Muscle layer of colon (tissue), 2 donors: ENCODE data around the gene RASA2.

Experiments
- H3K27ac ChIP-seq: one replicate; pipeline ENCODE4 v1.7.0; 2013; ENCODE audit warnings: low read depth, mild to moderate bottlenecking, low read length, moderate library complexity
- H3K27me3 ChIP-seq, 2 donors: one replicate each; pipeline ENCODE4 v1.7.0; 2013; ENCODE audit warnings: low read length in 2 of 2, mild to moderate bottlenecking in 2 of 2; ENCODE audit not compliant: insufficient read depth in 2 of 2, control insufficient read depth in 1 of 2
- H3K36me3 ChIP-seq: one replicate; pipeline ENCODE4 v1.7.0; 2013; ENCODE audit warnings: mild to moderate bottlenecking, low read length; ENCODE audit not compliant: insufficient read depth
- H3K4me1 ChIP-seq: one replicate; pipeline ENCODE4 v1.7.0; 2013; ENCODE audit warnings: mild to moderate bottlenecking, low read length; ENCODE audit not compliant: insufficient read depth
- H3K4me3 ChIP-seq, 2 donors: one replicate each; pipeline ENCODE4 v1.7.0; 2013; ENCODE audit warnings: low read length in 2 of 2, low read depth in 1 of 2, mild to moderate bottlenecking in 1 of 2, moderate library complexity in 1 of 2
- H3K9ac ChIP-seq: one replicate; pipeline ENCODE4 v1.7.0; 2013; ENCODE audit warnings: low read length
- H3K9me3 ChIP-seq: one replicate; pipeline ENCODE4 v1.7.0; 2013; ENCODE audit warnings: mild to moderate bottlenecking, low read length
- donor health status: abdominal sarcoma.
- donor health status: Adenocarcinoma of cecum.

The RASA2 gene

DNA sequence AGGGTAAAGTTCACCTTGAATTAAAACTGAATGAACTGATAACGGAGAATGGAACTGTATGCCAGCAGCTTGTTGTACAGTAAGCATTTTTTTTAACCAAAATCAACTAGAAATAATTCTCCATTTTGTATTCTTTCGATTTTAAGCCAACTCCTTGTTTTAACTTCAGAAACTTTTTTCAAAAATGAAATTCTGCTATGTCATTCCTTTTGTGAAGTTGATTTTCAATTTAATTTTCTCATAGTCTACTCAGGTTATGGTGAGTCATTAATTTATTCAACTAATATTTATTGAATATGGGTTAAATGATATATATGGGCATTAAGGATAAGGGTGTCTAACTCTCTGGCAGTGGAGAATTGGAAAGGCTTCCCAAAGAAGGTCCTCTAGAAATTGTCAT, 53.7 kb downstream of the RASA2 start:
- Histone ChIP-seq H3K36me3 (peaks cover 4% of the 10 kb centered on the region), H3K27me3 (no peaks in the 10 kb centered on the region)

GRCh38 chr3:141542202-141542969, 55.6 kb downstream of the RASA2 start:
- Histone ChIP-seq H3K9me3 (peaks cover 5% of the 10 kb centered on the region), H3K4me3 (no peak overlapping the region), H3K4me1 (no peaks in the 10 kb centered on the region), H3K9ac (no peak overlapping the region), H3K27ac (no peak overlapping the region), H3K27me3 (no peaks in the 10 kb centered on the region), H3K36me3 (peaks cover 4% of the 10 kb centered on the region)

More for the DNA sequence above, 53.7 kb downstream of the RASA2 start:
- Histone ChIP-seq H3K9me3 (no peaks in the 10 kb centered on the region), H3K9ac (no peak overlapping the region), H3K4me3 (no peak overlapping the region), H3K4me1 (no peaks in the 10 kb centered on the region), H3K27ac (no peak overlapping the region)

DNA sequence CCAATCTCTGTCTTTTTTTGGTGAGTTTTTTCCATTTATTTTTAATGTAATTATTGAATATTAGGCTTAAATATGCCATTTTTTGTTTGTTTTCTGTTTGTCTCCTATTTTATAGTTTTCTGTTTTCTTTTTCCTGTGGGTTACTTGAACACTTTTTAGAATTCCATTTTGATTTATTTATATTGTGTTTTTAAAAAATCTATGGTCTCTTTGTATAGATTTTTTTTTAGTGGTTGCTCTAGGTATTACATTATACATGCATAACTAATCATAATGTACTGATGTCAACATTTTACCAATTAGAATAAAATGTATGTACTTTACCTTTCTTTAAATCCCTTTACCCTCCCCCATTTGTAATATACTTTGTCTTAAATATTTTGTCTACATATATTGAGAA, 56.2 kb downstream of the RASA2 start:
- Histone ChIP-seq H3K4me3 (no peak overlapping the region), H3K4me1 (no peaks in the 10 kb centered on the region), H3K27ac (no peak overlapping the region), H3K27me3 (no peaks in the 10 kb centered on the region), H3K36me3 (peaks cover 4% of the 10 kb centered on the region), H3K9ac (no peak overlapping the region), H3K9me3 (peaks cover 9% of the 10 kb centered on the region)

- Histone ChIP-seq H3K4me1 (no peaks in the 10 kb centered on the region), H3K9me3 (peaks cover 9% of the 10 kb centered on the region), H3K9ac (no peak overlapping the region), H3K27me3 (no peaks in the 10 kb centered on the region), H3K36me3 (peaks cover 4% of the 10 kb centered on the region), H3K4me3 (no peak overlapping the region), H3K27ac (no peak overlapping the region)
These were observed 57.9 kb downstream of the RASA2 start for GRCh38 chr3:141544697-141545096.

DNA sequence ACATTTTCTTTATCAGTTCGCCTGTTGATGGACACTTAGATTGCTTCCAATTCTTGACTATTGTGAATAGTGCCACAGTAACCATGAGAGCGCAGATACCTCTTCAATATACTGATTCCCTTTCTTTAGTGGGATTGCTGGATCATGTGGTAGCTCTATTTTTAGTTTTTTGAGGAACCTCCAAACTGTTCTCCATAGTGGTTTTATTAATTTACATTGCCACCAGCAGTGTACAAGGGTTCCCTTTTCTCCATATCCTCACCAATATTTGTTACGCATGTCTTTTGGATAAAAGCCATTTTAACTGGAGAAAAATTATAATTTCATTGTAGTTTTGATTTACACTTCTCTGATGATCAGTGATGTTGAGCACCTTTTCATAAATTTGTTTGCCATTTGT, 59.3 kb downstream of the RASA2 start:
- Histone ChIP-seq H3K27me3 (no peaks in the 10 kb centered on the region), H3K9me3 (peaks cover 9% of the 10 kb centered on the region), H3K36me3 (peaks cover 4% of the 10 kb centered on the region)

DNA sequence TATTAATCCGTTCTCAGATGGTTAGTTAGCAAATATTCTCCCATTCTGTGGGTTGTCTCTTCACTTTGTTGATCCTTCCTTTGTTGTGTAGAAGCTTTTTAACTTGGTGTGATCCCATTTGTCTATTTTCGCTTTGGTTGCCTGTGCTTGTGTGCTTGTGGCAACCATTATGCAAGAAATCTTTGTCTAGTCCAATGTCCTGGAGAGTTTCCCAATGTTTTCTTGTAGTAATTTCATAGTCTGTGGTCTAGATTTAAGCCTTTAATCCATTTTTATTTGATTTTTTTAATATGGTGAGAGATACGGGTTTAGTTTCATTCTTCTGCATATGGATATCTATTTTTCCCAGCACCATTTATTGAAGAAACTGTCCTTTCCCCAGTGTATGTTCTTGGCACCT, 59.8 kb downstream of the RASA2 start:
- Histone ChIP-seq H3K27me3 (no peaks in the 10 kb centered on the region), H3K9ac (no peak overlapping the region), H3K9me3 (peaks cover 9% of the 10 kb centered on the region), H3K27ac (no peak overlapping the region), H3K4me3 (no peak overlapping the region), H3K4me1 (no peaks in the 10 kb centered on the region), H3K36me3 (peaks cover 4% of the 10 kb centered on the region)

More for the DNA sequence above, 59.3 kb downstream of the RASA2 start:
- Histone ChIP-seq H3K4me1 (no peaks in the 10 kb centered on the region), H3K9ac (no peak overlapping the region), H3K4me3 (no peak overlapping the region), H3K27ac (no peak overlapping the region)

- peaks cover 9% of the 10 kb centered on the region for H3K9me3 ChIP-seq
- H3K27me3 ChIP-seq: no peaks in the 10 kb centered on the region
- H3K36me3 ChIP-seq: peaks cover 4% of the 10 kb centered on the region
- H3K4me3 ChIP-seq: no peak overlapping the region
- no peaks in the 10 kb centered on the region for H3K4me1 ChIP-seq
- no peak overlapping the region for H3K27ac ChIP-seq
- H3K9ac ChIP-seq: no peak overlapping the region
These were observed 61.0 kb downstream of the RASA2 start for GRCh38 chr3:141547791-141548190.

DNA sequence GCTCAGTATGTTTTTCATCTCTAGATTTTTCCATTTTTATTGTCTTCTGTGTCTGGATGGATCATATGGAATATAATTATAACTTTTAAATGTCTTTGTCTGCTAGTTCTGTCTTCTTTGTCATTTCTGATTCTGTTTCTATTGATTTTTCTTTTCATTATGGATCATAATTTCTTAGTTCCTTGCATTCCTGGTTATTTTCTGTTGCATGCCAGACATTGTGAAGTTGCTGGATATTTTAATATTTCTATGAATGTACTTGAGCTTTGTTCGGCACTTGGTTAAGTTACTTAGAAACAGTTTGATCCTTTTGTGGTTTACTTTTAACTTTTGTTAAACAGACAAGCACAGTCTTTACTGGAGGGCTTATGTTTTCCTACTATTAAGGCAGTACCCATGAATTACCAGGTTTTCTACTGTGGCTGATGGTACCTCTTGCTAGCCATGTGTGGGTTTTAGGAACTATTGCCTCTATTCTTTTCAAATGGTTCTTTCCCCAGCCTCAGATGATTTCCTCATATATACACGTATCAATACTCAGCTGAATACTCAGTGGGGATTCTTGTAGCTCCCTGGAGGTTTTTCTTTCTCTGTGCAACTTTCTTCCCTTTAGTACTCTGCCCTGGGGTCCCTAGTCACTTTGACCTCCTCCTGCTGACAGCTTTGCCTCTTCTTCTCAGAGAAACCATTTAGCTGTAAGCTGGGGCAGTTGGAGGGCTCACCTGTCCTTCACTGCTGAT, 64.3 kb downstream of the RASA2 start:
- Histone ChIP-seq H3K4me3 (no peak overlapping the region), H3K4me1 (no peaks in the 10 kb centered on the region), H3K27ac (no peak overlapping the region), H3K27me3 (no peaks in the 10 kb centered on the region), H3K9ac (no peak overlapping the region), H3K9me3 (peaks cover 9% of the 10 kb centered on the region), H3K36me3 (no peaks in the 10 kb centered on the region)

- Histone ChIP-seq H3K9ac (no peak overlapping the region), H3K27me3 (no peaks in the 10 kb centered on the region), H3K4me1 (no peaks in the 10 kb centered on the region), H3K36me3 (peaks cover 6% of the 10 kb centered on the region), H3K4me3 (no peak overlapping the region), H3K27ac (no peak overlapping the region), H3K9me3 (peaks cover 4% of the 10 kb centered on the region)
These were observed 65.7 kb downstream of the RASA2 start for GRCh38 chr3:141552440-141552991.

GRCh38 chr3:141553055-141553454, 66.2 kb downstream of the RASA2 start:
- H3K27ac ChIP-seq: no peak overlapping the region

DNA sequence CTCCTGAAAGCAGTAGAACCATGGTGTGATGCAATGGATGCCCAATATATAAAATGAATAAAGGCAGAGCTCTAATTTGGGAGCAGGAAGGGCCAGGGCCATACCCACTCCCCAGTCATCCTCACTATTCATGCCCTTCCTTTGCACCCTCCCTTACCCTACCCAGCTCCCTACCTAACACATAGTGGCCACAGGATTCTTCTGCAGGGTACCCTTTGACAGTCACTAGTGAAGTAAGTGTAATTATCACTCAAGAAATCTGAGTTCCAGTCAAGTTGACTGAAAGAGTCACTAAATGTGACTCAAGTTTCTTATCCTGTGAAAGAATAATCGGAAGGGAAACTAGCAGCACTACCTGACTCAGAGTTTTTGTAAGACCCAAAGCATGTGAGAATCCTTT, 69.2 kb downstream of the RASA2 start:
- Histone ChIP-seq H3K9ac (no peak overlapping the region), H3K36me3 (peaks cover 6% of the 10 kb centered on the region), H3K4me1 (no peaks in the 10 kb centered on the region), H3K27ac (no peak overlapping the region), H3K4me3 (no peak overlapping the region), H3K27me3 (no peaks in the 10 kb centered on the region), H3K9me3 (no peaks in the 10 kb centered on the region)

More at GRCh38 chr3:141553055-141553454, 66.2 kb downstream of the RASA2 start:
- Histone ChIP-seq H3K27me3 (no peaks in the 10 kb centered on the region), H3K4me3 (no peak overlapping the region), H3K36me3 (peaks cover 6% of the 10 kb centered on the region), H3K9me3 (no peaks in the 10 kb centered on the region), H3K9ac (no peak overlapping the region), H3K4me1 (no peaks in the 10 kb centered on the region)
